ENCODE results near the gene CTNNA2.

The CTNNA2 gene

GRCh38 chr2:80256782-80257167 is 743.9 kb downstream of the CTNNA2 start:
- TF ChIP-seq CEBPB (IDR thresholded peaks at IDR 0.05), result no peak
- no peak for TF ChIP-seq USF1 (IDR thresholded peaks at IDR 0.05)
- no peak for TF ChIP-seq TEAD4 (IDR thresholded peaks at IDR 0.05)
- TF ChIP-seq CREB1 (IDR thresholded peaks at IDR 0.05; ENCODE audit: low read depth), result no peak
- TF ChIP-seq FOXM1 (IDR thresholded peaks at IDR 0.05; ENCODE audit: borderline replicate concordance, low read depth), result no peak
- TF ChIP-seq TCF12 (IDR thresholded peaks at IDR 0.05; ENCODE audit: low read depth), result no peak
- TF ChIP-seq MAX (IDR thresholded peaks at IDR 0.05), result no peak
- no peak for TF ChIP-seq NFIC (IDR thresholded peaks at IDR 0.05)
- TF ChIP-seq ZBTB7A (IDR thresholded peaks at IDR 0.05; ENCODE audit: low read depth), result no peak
- TF ChIP-seq TAF1 (IDR thresholded peaks at IDR 0.05; ENCODE audit: low read depth), result no peak
- TF ChIP-seq REST (IDR thresholded peaks at IDR 0.05; ENCODE audit: low read depth), result no peak
- no peak for TF ChIP-seq YY1 (IDR thresholded peaks at IDR 0.05; ENCODE audit: low read depth)
- no peak for TF ChIP-seq RAD21 (IDR thresholded peaks at IDR 0.05; ENCODE audit: low read depth)
- no peak for TF ChIP-seq EP300 (IDR thresholded peaks at IDR 0.05; ENCODE audit: borderline replicate concordance)
- no peak for TF ChIP-seq EGR1 (IDR thresholded peaks at IDR 0.05)

- TF ChIP-seq EP300 (IDR thresholded peaks at IDR 0.05; ENCODE audit: borderline replicate concordance) (no peak), CEBPB (IDR thresholded peaks at IDR 0.05) (no peak), RAD21 (IDR thresholded peaks at IDR 0.05; ENCODE audit: low read depth) (no peak), CREB1 (IDR thresholded peaks at IDR 0.05; ENCODE audit: low read depth) (no peak), REST (IDR thresholded peaks at IDR 0.05; ENCODE audit: low read depth) (no peak), YY1 (IDR thresholded peaks at IDR 0.05; ENCODE audit: low read depth) (no peak), EGR1 (IDR thresholded peaks at IDR 0.05) (no peak), ZBTB7A (IDR thresholded peaks at IDR 0.05; ENCODE audit: low read depth) (no peak), NFIC (IDR thresholded peaks at IDR 0.05) (no peak), TEAD4 (IDR thresholded peaks at IDR 0.05) (no peak), TCF12 (IDR thresholded peaks at IDR 0.05; ENCODE audit: low read depth) (no peak), MAX (IDR thresholded peaks at IDR 0.05) (no peak), USF1 (IDR thresholded peaks at IDR 0.05) (no peak)
These were observed 744.6 kb downstream of the CTNNA2 start for GRCh38 chr2:80257450-80257849.

GRCh38 chr2:80258341-80258740 is 745.5 kb downstream of the CTNNA2 start:
- TF ChIP-seq MAX (IDR thresholded peaks at IDR 0.05), result no peak
- TF ChIP-seq TCF12 (IDR thresholded peaks at IDR 0.05; ENCODE audit: low read depth), result no peak
- TF ChIP-seq EGR1 (IDR thresholded peaks at IDR 0.05), result no peak
- TF ChIP-seq CREB1 (IDR thresholded peaks at IDR 0.05; ENCODE audit: low read depth), result no peak
- TF ChIP-seq YY1 (IDR thresholded peaks at IDR 0.05; ENCODE audit: low read depth), result no peak
- TF ChIP-seq CEBPB (IDR thresholded peaks at IDR 0.05), result no peak

GRCh38 chr2:80258793-80259192 is 745.9 kb downstream of the CTNNA2 start:
- TF ChIP-seq FOXM1 (IDR thresholded peaks at IDR 0.05; ENCODE audit: borderline replicate concordance, low read depth), result no peak
- no peak for TF ChIP-seq TAF1 (IDR thresholded peaks at IDR 0.05; ENCODE audit: low read depth)
- no peak for TF ChIP-seq EGR1 (IDR thresholded peaks at IDR 0.05)
- no peak for TF ChIP-seq EP300 (IDR thresholded peaks at IDR 0.05; ENCODE audit: borderline replicate concordance)
- TF ChIP-seq ZBTB7A (IDR thresholded peaks at IDR 0.05; ENCODE audit: low read depth), result no peak
- TF ChIP-seq REST (IDR thresholded peaks at IDR 0.05; ENCODE audit: low read depth), result no peak
- TF ChIP-seq MAX (IDR thresholded peaks at IDR 0.05), result no peak
- TF ChIP-seq RAD21 (IDR thresholded peaks at IDR 0.05; ENCODE audit: low read depth), result no peak
- no peak for TF ChIP-seq CREB1 (IDR thresholded peaks at IDR 0.05; ENCODE audit: low read depth)
- TF ChIP-seq USF1 (IDR thresholded peaks at IDR 0.05), result no peak
- no peak for TF ChIP-seq CEBPB (IDR thresholded peaks at IDR 0.05)
- TF ChIP-seq TEAD4 (IDR thresholded peaks at IDR 0.05), result no peak
- no peak for TF ChIP-seq YY1 (IDR thresholded peaks at IDR 0.05; ENCODE audit: low read depth)
- TF ChIP-seq NFIC (IDR thresholded peaks at IDR 0.05), result no peak
- TF ChIP-seq TCF12 (IDR thresholded peaks at IDR 0.05; ENCODE audit: low read depth), result no peak
